ENCODE results near the gene PIK3C3.
"Not testable (repeated sequence)": the region's sequence is repeated elsewhere in the genome, so short reads cannot be mapped to it uniquely, and the experiment has no call there.

The PIK3C3 gene

GRCh38 chr18:41966943-41967342 is 11.9 kb downstream of the PIK3C3 start:
- no peak for DNase-seq

GRCh38 chr18:41967680-41968079 is 12.6 kb downstream of the PIK3C3 start:
- DNase-seq = no peak

GRCh38 chr18:41969881-41970280 is 14.8 kb downstream of the PIK3C3 start:
- no peak for DNase-seq

GRCh38 chr18:41972067-41972925 is 17.3 kb downstream of the PIK3C3 start:
- DNase-seq = peak; percentile 75

GRCh38 chr18:41973983-41974382 is 18.9 kb downstream of the PIK3C3 start:
- no peak for DNase-seq

- peak; percentile 24 for DNase-seq
These were observed 19.8 kb downstream of the PIK3C3 start for GRCh38 chr18:41974796-41975201.

- DNase-seq = no peak
These were observed 20.2 kb downstream of the PIK3C3 start for GRCh38 chr18:41975284-41975683.

- no peak for DNase-seq
These were observed 22.2 kb downstream of the PIK3C3 start for GRCh38 chr18:41977233-41977632.

- DNase-seq = no peak
These were observed 28.1 kb downstream of the PIK3C3 start for GRCh38 chr18:41982942-41983660.

- no peak for DNase-seq
These were observed 30.9 kb downstream of the PIK3C3 start for GRCh38 chr18:41985914-41986313.

- no peak for DNase-seq
These were observed 34.5 kb downstream of the PIK3C3 start for GRCh38 chr18:41989508-41989907.

GRCh38 chr18:41992066-41992465 is 37.0 kb downstream of the PIK3C3 start:
- peak; percentile 70 for DNase-seq

GRCh38 chr18:41992703-41993102 is 37.7 kb downstream of the PIK3C3 start:
- DNase-seq = peak; percentile 54

GRCh38 chr18:41993151-41993550 is 38.1 kb downstream of the PIK3C3 start:
- DNase-seq = no peak

GRCh38 chr18:41996020-41996419 is 41.0 kb downstream of the PIK3C3 start:
- DNase-seq = peak; percentile 60

GRCh38 chr18:41999751-42000150 is 44.7 kb downstream of the PIK3C3 start:
- peak; percentile 50 for DNase-seq

- no peak for DNase-seq
These were observed 46.8 kb downstream of the PIK3C3 start for GRCh38 chr18:42001801-42002200.

GRCh38 chr18:42004653-42005052 is 49.6 kb downstream of the PIK3C3 start:
- no peak for DNase-seq

- DNase-seq = no peak
These were observed 50.7 kb downstream of the PIK3C3 start for GRCh38 chr18:42005782-42006181.

- not testable (repeated sequence) for DNase-seq
These were observed 54.4 kb downstream of the PIK3C3 start for GRCh38 chr18:42009457-42009856.

- DNase-seq = no peak
These were observed 56.0 kb downstream of the PIK3C3 start for GRCh38 chr18:42011053-42011452.

GRCh38 chr18:42018831-42019230 is 63.8 kb downstream of the PIK3C3 start:
- DNase-seq = no peak

- DNase-seq = no peak
These were observed 69.1 kb downstream of the PIK3C3 start for GRCh38 chr18:42024131-42024530.

- no peak for DNase-seq
These were observed 70.5 kb downstream of the PIK3C3 start for GRCh38 chr18:42025491-42025890.

Data from hematopoietic multipotent progenitor cell treated with erythropoietin and hydrocortisone succinate and interleukin-3 and kit ligand, for 4 days (in vitro differentiated cells).